Kasumi-1 (cell line): ENCODE measurements around the gene DGKD.

ENCODE experiments used
- DNase-seq, 2 experiments: peaks; one replicate each; lab custom pipeline; 2025; lab: John Stamatoyannopoulos, UW

Gene DGKD

GRCh38 chr2:233446606-233447305 lies 92.5 kb downstream of the DGKD start:
- DNase-seq, result no peak

- DNase-seq, result no peak
Observed at GRCh38 chr2:233447506-233448219, 93.4 kb downstream of the DGKD start.

- peak; percentile 1 for DNase-seq
Observed at GRCh38 chr2:233448220-233448559, 93.9 kb downstream of the DGKD start.

GRCh38 chr2:233448575-233448974 lies 94.3 kb downstream of the DGKD start:
- no peak for DNase-seq

GRCh38 chr2:233449081-233449901 lies 95.0 kb downstream of the DGKD start:
- no peak for DNase-seq

- no peak for DNase-seq
Observed at GRCh38 chr2:233449921-233450863, 95.9 kb downstream of the DGKD start.

GRCh38 chr2:233450864-233451575 lies 96.7 kb downstream of the DGKD start:
- DNase-seq, result no peak

GRCh38 chr2:233451950-233452349 lies 97.7 kb downstream of the DGKD start:
- no peak for DNase-seq

- no peak for DNase-seq
Observed at GRCh38 chr2:233453111-233453915, 99.0 kb downstream of the DGKD start.

- no peak for DNase-seq
Observed at GRCh38 chr2:233453916-233454315, 99.6 kb downstream of the DGKD start.

GRCh38 chr2:233455006-233455405 lies 100.7 kb downstream of the DGKD start:
- no peak for DNase-seq

- no peak for DNase-seq
Observed at GRCh38 chr2:233455491-233455890, 101.2 kb downstream of the DGKD start.

- no peak for DNase-seq
Observed at GRCh38 chr2:233456111-233456510, 101.8 kb downstream of the DGKD start.

GRCh38 chr2:233456934-233457333 lies 102.6 kb downstream of the DGKD start:
- no peak for DNase-seq

GRCh38 chr2:233457356-233457755 lies 103.1 kb downstream of the DGKD start:
- DNase-seq, result no peak

GRCh38 chr2:233458031-233458610 lies 103.8 kb downstream of the DGKD start:
- no peak for DNase-seq

GRCh38 chr2:233458826-233459225 lies 104.5 kb downstream of the DGKD start:
- DNase-seq, result no peak

GRCh38 chr2:233459426-233459825 lies 105.1 kb downstream of the DGKD start:
- no peak for DNase-seq

GRCh38 chr2:233460726-233461441 lies 106.6 kb downstream of the DGKD start:
- DNase-seq, result no peak
